GM18499 (cell line): ENCODE measurements around the gene MYL12A.

ENCODE experiments used
- ATAC-seq: cut with Tn5 transposase; IDR thresholded peaks from one replicate; pipeline ENCODE4 v1.9.1; 2021; ENCODE audit warnings: moderate number of reproducible peaks; ENCODE audit not compliant: insufficient read depth, unreplicated experiment

MYL12A gene

GRCh38 chr18:3223356-3223755, 24.2 kb upstream of the MYL12A start:
- no peak for ATAC-seq

GRCh38 chr18:3224223-3224622, 23.4 kb upstream of the MYL12A start:
- ATAC-seq, result no peak

- ATAC-seq, result no peak
These were observed 22.0 kb upstream of the MYL12A start for GRCh38 chr18:3225588-3225987.

- ATAC-seq, result no peak
These were observed 21.6 kb upstream of the MYL12A start for GRCh38 chr18:3226048-3226447.

GRCh38 chr18:3230401-3231334, 16.9 kb upstream of the MYL12A start:
- no peak for ATAC-seq

GRCh38 chr18:3233004-3233403, 14.6 kb upstream of the MYL12A start:
- ATAC-seq, result no peak

- ATAC-seq, result no peak
These were observed 14.0 kb upstream of the MYL12A start for GRCh38 chr18:3233433-3234168.

DNA sequence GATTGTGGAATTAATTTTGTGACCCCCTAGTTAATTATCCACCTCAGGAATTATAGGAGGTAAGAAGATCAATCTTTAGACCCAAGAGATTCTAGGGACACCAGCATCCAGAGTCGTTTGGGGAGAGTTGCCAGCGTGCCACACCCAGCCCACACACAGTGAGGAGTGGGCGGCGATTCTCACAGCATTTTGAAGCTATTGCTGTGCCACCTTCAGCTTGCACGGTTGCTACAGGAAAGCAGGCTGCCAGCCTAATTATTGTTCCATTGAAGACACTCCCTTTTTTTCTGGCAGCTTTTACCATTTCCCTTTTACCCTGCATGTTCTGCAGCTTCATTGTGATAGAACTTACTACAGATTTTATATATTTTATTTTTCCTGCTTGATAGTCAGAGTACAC, 13.1 kb upstream of the MYL12A start:
- ATAC-seq, result no peak

- ATAC-seq, result no peak
These were observed 11.8 kb upstream of the MYL12A start for GRCh38 chr18:3235846-3236245.

- no peak for ATAC-seq
These were observed 11.1 kb upstream of the MYL12A start for GRCh38 chr18:3236470-3236869.

DNA sequence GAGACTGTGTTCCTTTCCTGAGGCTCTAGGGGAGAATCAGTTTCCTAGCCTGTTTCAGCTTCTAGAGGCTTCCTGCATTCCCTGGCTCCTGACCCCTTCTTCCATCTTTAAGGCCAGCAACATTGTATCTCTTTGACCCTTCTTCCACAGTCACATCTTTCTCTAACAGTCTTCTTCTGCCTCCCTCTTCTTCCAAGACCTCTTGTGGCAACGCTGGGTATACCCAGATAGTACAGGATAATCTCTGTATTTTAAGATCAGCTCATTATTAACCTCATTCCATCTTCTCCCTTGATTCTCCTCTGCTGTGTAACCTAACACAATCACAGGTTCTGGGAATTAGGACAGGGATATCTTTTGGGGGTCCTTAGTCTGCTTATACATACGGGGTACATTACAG, 8.9 kb upstream of the MYL12A start:
- ATAC-seq, result no peak

DNA sequence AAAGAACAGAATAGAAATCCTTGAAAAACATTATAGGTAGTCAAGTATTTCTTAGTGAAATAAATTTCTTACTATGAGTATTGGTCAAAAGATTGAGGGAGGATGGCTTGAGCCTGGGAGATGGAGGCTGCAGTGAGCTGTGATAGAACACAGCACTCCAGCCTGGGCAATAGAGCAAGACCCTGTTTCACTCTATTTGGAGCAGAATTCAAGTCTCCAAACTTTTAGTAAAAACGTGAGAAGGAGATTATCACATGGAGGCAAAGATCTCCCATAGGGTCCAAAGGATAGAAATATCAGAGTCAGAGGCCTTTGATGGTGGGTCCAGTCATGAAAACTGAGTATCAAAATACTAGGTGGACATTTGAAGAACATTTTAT, 2.4 kb upstream of the MYL12A start:
- no peak for ATAC-seq

- ATAC-seq, result peak; percentile 30
These were observed 1.6 kb upstream of the MYL12A start for GRCh38 chr18:3245853-3246634.

DNA sequence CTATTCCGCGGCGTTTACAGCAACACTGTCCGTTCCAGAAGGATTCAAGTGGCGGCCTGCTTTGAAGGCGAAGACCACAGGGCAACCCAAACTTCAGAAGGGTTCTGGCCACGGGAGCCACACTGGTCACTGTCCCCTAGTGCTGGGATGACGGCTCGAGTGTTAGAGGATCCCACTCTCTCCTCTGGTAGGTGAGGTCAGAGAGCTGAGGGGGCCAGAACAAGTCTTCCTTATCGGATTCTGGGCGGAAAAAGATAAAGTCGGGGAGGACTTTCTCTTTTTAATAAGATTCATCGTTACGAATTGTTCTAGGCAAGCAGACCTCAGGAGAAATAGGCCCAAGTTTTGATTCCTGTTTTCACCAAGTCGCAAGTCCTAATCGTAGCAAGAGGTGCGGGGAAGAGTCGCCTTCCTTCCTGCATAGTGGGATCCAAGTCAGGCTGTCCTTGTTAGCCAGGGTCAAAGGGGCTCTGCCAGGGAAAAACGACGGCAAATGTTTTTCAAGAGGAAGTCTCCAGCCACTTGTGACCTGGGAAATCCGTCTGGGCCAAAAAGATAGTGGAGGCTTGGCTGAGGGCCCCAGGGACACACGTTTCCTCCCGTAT, 864 bp upstream of the MYL12A start:
- ATAC-seq, result no peak

DNA sequence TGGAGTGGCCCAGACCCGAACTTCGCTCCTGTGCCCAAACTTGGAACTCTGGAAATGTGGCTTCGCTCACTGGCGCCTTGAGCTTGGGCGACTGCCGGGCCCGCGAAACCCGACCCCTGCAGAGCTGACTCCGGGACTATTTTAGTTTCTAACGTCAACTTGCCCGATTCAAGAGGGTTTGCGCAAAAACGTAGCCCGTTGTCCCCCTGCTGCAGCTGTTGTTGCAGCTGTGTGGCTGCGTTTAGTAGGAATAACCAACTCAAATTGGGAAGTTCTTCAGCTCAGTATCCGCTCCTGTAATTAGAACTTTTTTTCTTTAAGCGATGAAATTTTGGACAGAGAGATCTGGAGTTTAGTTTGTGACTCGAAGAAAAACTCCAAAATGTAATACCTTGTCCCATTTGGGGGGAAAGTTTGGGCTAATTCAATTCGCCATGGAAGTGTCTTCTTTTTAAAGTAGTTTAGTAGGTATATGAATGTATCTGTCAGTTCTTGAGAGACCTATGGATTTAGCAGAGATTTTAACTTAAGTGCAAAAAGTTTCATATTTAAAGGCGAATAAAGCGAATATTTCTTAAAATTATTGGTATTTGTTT, 559 bp downstream of the MYL12A start:
- ATAC-seq, result no peak

- no peak for ATAC-seq
These were observed 1.2 kb downstream of the MYL12A start for GRCh38 chr18:3248658-3249359.

GRCh38 chr18:3250237-3251107, 2.9 kb downstream of the MYL12A start:
- ATAC-seq, result no peak

DNA sequence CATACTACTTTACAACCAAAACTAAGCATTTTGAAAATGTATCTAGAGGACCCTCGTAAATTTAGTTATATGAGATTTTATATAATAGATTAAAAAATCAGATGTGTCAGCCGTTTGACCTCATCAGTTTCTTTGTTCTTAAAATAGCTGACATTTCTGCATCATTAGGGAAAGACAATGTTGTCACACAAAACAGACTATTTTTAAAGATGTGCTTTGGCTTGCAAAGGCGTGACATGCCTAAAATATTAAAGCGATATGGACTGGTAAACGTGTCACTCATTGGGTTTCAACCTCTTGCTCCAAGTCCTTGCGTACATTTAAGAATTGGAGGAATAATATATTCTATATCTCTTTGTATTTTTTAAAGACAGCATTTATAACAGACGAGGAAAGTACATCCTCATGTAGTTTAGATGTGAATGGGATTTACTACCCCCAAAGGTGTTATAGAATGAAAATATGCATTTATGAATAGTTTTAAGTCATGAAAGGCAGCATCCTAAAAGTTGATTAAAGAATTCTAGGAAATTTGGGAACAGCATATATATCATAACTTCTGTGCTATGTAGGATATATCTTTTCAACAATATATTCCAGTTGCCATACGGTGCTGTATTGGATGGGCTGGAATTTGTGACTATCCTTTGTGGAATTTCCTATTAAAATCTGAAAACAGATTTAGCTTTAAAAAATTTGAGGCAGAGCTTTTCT, 3.8 kb downstream of the MYL12A start:
- no peak for ATAC-seq
